ENCODE measurements around the gene LIPG. TPM values are rescaled to one million over a fixed set of nuclear protein-coding genes. Genes with fewer than 3 reads are reported as not detected.

Gene LIPG
- total and polyA plus RNA-seq, 9 of the 15 experiments (the other 6 are each of a cell fraction or from before 2014, with no cell fraction given), result 0.76 to 1.8 (median 1.3) TPM

DNA sequence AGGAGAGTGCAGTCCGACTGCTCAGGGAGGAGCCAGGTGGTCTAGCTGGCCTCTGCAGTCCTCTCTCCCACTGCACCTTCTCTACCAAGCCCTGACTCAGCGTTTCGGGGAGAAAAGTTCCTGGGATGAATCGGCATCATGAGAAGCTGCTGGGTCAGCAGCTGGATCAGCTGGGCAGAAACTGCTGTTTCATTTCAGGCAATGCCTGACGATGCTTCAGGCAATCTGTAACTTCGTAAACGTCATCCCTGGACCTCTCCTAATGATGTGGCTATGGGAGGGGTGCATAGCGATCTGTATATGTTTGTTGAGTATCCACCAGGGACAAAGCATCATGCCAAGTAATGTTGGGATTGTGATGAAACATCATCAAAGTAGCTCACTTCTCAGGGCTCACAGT is 20.7 kb downstream of the LIPG start (continued):
- TF ChIP-seq, protein P1, sequence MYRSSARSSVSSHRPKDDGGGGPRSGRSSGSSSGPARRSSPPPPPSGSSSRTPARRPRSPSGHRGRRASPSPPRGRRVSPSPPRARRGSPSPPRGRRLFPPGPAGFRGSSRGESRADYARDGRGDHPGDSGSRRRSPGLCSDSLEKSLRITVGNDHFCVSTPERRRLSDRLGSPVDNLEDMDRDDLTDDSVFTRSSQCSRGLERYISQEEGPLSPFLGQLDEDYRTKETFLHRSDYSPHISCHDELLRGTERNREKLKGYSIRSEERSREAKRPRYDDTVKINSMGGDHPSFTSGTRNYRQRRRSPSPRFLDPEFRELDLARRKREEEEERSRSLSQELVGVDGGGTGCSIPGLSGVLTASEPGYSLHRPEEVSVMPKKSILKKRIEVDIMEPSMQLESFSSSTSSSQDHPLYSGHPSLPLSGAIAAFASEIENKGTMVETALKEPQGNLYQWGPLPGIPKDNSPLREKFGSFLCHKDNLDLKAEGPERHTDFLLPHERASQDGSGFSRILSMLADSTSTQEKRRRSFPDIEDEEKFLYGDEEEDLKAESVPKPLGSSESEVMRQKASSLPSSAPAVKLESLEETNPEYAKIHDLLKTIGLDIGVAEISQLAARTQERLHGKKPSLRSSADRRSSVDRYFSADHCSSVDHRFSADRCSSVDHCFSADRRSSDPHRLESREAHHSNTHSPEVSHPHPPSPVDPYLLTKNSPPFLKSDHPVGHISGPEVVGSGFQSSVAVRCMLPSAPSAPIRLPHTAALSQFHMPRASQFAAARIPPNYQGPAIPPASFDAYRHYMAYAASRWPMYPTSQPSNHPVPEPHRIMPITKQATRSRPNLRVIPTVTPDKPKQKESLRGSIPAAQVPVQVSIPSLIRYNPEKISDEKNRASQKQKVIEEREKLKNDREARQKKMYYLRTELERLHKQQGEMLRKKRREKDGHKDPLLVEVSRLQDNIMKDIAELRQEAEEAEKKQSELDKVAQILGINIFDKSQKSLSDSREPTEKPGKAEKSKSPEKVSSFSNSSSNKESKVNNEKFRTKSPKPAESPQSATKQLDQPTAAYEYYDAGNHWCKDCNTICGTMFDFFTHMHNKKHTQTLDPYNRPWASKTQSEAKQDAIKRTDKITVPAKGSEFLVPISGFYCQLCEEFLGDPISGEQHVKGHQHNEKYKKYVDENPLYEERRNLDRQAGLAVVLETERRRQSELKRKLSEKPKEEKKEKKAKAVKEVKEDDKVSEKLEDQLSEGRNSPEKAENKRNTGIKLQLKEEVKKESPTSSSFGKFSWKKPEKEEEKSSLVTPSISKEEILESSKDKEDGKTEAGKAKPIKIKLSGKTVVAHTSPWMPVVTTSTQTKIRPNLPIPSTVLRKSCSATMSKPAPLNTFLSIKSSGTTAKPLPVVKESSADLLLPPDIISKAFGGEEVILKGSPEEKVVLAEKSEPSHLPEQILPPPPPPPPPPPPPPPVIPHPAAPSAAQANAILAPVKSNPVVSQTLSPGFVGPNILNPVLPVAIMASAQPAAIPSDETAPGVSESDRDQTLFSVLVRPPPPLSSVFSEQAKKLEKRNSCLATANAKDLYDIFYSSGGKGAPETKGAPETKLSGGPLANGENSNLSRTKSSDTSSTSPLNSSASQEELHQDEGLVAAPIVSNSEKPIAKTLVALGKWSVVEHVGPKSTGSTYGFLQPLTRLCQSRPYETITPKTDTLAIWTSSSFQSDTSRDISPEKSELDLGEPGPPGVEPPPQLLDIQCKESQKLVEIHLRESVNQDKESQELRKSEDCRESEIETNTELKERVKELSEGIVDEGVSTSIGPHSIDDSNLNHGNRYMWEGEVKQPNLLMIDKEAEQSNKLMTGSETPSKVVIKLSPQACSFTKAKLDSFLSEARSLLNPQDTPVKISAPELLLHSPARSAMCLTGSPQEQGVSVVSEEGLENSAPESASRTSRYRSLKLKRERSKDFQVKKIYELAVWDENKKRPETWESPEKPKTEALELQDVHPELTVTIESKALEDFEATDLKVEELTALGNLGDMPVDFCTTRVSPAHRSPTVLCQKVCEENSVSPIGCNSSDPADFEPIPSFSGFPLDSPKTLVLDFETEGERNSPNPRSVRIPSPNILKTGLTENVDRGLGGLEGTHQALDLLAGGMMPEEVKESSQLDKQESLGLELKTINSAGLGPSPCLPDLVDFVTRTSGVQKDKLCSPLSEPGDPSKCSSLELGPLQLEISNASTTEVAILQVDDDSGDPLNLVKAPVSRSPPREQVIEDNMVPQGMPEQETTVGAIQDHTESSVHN (IDR thresholded peaks at IDR 0.05; ENCODE audit: borderline replicate concordance in 1 of 2, low read depth in 1 of 2), result peak in 1 of 2 experiments; percentile 77; a peak in 2 of 4 replicates

DNA sequence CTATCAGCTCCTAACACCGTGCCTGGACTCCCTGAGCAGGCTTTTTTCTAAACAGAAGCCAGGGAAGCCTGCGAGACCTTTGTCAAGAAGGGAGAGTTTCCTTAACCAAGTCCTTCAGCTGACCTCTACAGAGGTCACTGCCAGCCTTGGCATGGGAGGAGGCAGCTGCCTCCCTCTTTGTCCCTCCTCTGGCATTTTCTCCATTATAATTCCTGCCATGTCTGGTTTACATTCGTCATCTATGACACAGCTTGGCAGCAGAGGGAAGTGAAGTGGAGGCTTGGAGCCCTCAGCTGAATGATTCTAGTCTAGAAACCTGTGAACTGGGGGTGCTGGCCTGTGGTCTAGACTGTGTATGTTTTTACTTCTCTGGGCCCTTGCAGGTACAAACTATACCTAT is 22.5 kb downstream of the LIPG start:
- BruUV-seq (replicated peaks), result no TSS peak
- TF ChIP-seq NR1H2 (CRISPR knock-in tag; IDR thresholded peaks at IDR 0.05) (no peak), SRF (CRISPR knock-in tag; IDR thresholded peaks at IDR 0.05) (no peak), ZNF354B (CRISPR knock-in tag; IDR thresholded peaks at IDR 0.05) (no peak), ZKSCAN3 (CRISPR knock-in tag; IDR thresholded peaks at IDR 0.05) (no peak), ELF4 (CRISPR knock-in tag; IDR thresholded peaks at IDR 0.05) (no peak)
- TF ChIP-seq, protein P2, sequence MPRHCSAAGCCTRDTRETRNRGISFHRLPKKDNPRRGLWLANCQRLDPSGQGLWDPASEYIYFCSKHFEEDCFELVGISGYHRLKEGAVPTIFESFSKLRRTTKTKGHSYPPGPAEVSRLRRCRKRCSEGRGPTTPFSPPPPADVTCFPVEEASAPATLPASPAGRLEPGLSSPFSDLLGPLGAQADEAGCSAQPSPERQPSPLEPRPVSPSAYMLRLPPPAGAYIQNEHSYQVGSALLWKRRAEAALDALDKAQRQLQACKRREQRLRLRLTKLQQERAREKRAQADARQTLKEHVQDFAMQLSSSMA (CRISPR knock-in tag; IDR thresholded peaks at IDR 0.05), result no peak

More for the DNA sequence above, 22.5 kb downstream of the LIPG start:
- FAIRE-seq (no peak), ATAC-seq (no peak), DNase-seq (ENCODE audit: extremely low read depth in 1 of 4, low spot score in 3 of 4) (no peak)
- H3K9ac ChIP-seq (ENCODE audit: insufficient read depth in 1 of 2, low read depth in 2 of 2, low read length in 2 of 2), result no peak overlapping the region
- H3K4me2 ChIP-seq (ENCODE audit: insufficient read depth, low read length), result no peak overlapping the region
- no peak overlapping the region for H2AFZ ChIP-seq (ENCODE audit: low read depth, low read length)
- no peak overlapping the region for H3K4me3 ChIP-seq
- H3K9me1 ChIP-seq (ENCODE audit: control insufficient read depth, insufficient read depth, low read length), result no peaks in the 10 kb centered on the region
- H3K27ac ChIP-seq (ENCODE audit: extremely low read depth, low read depth, low read length), result no peak overlapping the region
- H3K79me2 ChIP-seq (ENCODE audit: control insufficient read depth, insufficient read depth, low read length), result no peaks in the 10 kb centered on the region
- 7% methylated on average over 3 of the region's 3 CpGs for WGBS (ENCODE audit: insufficient coverage, low coverage, missing lambda C conversion rate)
- peaks cover 0 to 41% of the 10 kb centered on the region in 2 experiments; a peak in 3 of 5 replicates for H3K27me3 ChIP-seq (ENCODE audit: control insufficient read depth in 2 of 2, insufficient read depth in 2 of 2, low read length in 2 of 2)
- intact Hi-C loops (cut with micrococcal nuclease) (no loop called here), in situ Hi-C loops (cut with MboI) (no loop called here)
- no peaks in the 10 kb centered on the region for H4K20me1 ChIP-seq (replicated peaks; ENCODE audit: control insufficient read depth, insufficient read depth, low read length)
- CTCF ChIA-PET (ENCODE audit: low intra/inter-chr PET ratio), result no interaction called here
- no peaks in the 10 kb centered on the region for H3K9me3 ChIP-seq (replicated peaks; ENCODE audit: control insufficient read depth, insufficient read depth, low read depth, low read length)
- POLR2A ChIA-PET, result no interaction called here
- H3K36me3 ChIP-seq (ENCODE audit: control insufficient read depth, insufficient read depth, low read length), result no peaks in the 10 kb centered on the region
- no peaks in the 10 kb centered on the region; a peak in 1 of 5 replicates for H3K4me1 ChIP-seq (replicated peaks in 1 of 2; ENCODE audit: control insufficient read depth in 2 of 2, insufficient read depth in 2 of 2, low read length in 2 of 2)

Measured in K562 (cell line).